SK-N-MC (cell line): ENCODE measurements around the gene EXPH5.

Source experiments
- EZH2 ChIP-seq: fragments of 200-600 bp; sonication (generic); IDR thresholded peaks from one replicate; pipeline ENCODE4 v1.6.1; 2017; ENCODE audit warnings: antibody characterized with exemption
- POLR2AphosphoS5 ChIP-seq: IDR thresholded peaks from 2 replicates; pipeline ENCODE4 v1.6.1; 2012; ENCODE audit warnings: mild to moderate bottlenecking, low read depth, low read length, borderline replicate concordance

DNA sequence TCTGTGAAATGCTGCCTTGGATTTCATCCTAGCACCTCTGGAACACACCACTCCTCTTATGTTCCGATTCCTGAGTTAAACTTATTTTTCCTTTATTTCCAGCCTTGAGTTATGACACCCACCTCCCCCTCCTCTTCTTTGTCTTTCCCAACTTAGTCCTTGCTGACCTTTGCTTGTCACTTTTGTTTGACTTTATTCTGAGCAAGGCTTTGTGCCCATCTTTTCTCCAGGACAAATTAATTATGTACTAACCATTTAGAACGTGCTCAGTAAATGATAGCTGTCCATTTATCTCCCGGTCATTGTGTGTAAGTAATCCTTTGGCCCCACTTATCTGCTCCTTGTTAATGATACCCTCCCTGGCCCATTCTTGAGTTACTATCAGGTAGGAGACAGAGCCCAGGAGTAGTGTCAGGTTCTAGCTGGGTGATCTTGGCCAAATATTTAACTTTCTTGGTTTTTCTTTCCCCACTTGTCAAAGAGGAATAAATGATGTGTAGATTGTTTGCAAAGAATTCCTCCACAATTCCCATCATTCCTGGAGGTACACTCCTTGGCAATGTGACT, 44.2 kb downstream of the EXPH5 start:
- TF ChIP-seq EZH2 (no peak), POLR2AphosphoS5 (no peak)
